Ovary (tissue), 9 donors: ENCODE data around the gene PVR. TPM values are rescaled to one million over a fixed set of nuclear protein-coding genes. Genes with fewer than 3 reads are reported as not detected.

Experiments
- DNase-seq, 5 donors: peaks; one replicate each; pipeline ENCODE4 v3.0.0-alpha.2; 2019 to 2020
- H3K27ac ChIP-seq, 2 donors: fragments of 200-600 bp; one replicate each; pipeline versions ENCODE4 v1.5.1 to v1.8.0; 2019 to 2022
- H3K27me3 ChIP-seq: fragments of 200-600 bp; one replicate; pipeline ENCODE4 v1.8.0; 2022
- H3K36me3 ChIP-seq: fragments of 200-600 bp; sonication (generic); one replicate; pipeline ENCODE4 v1.5.1; 2019
- H3K4me1 ChIP-seq: one replicate; pipeline ENCODE4 v1.8.1; 2013; ENCODE audit warnings: mild to moderate bottlenecking, moderate library complexity; ENCODE audit not compliant: insufficient read depth
- H3K4me3 ChIP-seq: fragments of 200-600 bp; sonication (generic); one replicate; pipeline ENCODE4 v1.5.1; 2017
- H3K9me3 ChIP-seq, 2 donors: fragments of 200-600 bp in 1 of 2; sonication (generic) in 1 of 2; one replicate each; pipeline versions ENCODE4 v1.5.1 to v1.8.1; 2013 to 2019; ENCODE audit warnings: mild to moderate bottlenecking in 1 of 2, moderate library complexity in 1 of 2
- EP300 ChIP-seq: sonication (generic); formaldehyde crosslinking; IDR thresholded peaks from one replicate; pipeline ENCODE4 v1.6.1; 2017; ENCODE audit warnings: antibody characterized with exemption
- POLR2A ChIP-seq: fragments of 450-650 bp; IDR thresholded peaks from one replicate; pipeline ENCODE4 v1.6.1; 2017; ENCODE audit warnings: antibody characterized with exemption, mild to moderate bottlenecking, moderate library complexity
- WGBS, 3 donors: extraction: QIAGEN DNeasy Blood & Tissue Kit in 1 of 3; methylation state at CpG; one replicate each; pipeline versions ENCODE4 v1.1.5 to v1.1.7; 2013 to 2017; 5-methylcytosine and 5-hydroxymethylcytosine counted together
- intact Hi-C, 4 donors: fragments of 100-400 bp; cut with DNase I; formaldehyde crosslinking; loops; one replicate each; pipeline versions ENCODE4 v1.11.0 to v1.15.1; 2022 to 2023
- polyA plus RNA-seq, 2 donors: library from polyadenylated mRNA; stranded (reverse); fragments of 200-250 nt in 1 of 2; fragments of 350-450 nt in 1 of 2; fragmentation: Illumina TruSeq in 1 of 2; extraction: RNeasy Lipid Tissue Mini Kit (QIAGEN cat#74804) in 1 of 2; gene quantifications; one replicate each; pipeline ENCODE4 v1.2.3, GENCODE V29; 2013 to 2014
- total RNA-seq, 7 donors: library from RNA; depleted of rRNA in 2 of 7; stranded (reverse); fragments of >200 nt in 2 of 7; fragmentation: NEBNext Ultra II Directional in 3 of 7; extraction: Animal tissue kit (Norgen Biotek cat#: 25700) in 3 of 7; gene quantifications; one replicate each; pipeline versions ENCODE4 v1.1.0 to v1.2.4, GENCODE V29; 2016 to 2023
- TF ChIP-seq, protein P1 (sequence below), 3 donors: fragments of 450-650 bp in 2 of 3; fragments of 200-600 bp in 1 of 3; IDR thresholded peaks; one replicate each; pipeline versions ENCODE4 v1.5.1 to v1.8.0; 2016 to 2022; ENCODE audit warnings: antibody characterized with exemption in 3 of 3, mild to moderate bottlenecking in 1 of 3
- donor health status: DM: no; HTN: no; CAD: no; lungs with moderate emphysema.
- donor health status: DM: no; HTN: no; CAD: no.
- donor health status: Bipolar disorder and iron deficiency.
- donor health status: DM: yes; HTN: yes; CAD: no.
- donor health status: DM: no; HTN: no; CAD: no.
- donor health status: DM: yes; HTN: yes; CAD: no.

Gene PVR
- total and polyA plus RNA-seq, 9 donors, result 14.0 to 33.9 (median 22.5) TPM

DNA sequence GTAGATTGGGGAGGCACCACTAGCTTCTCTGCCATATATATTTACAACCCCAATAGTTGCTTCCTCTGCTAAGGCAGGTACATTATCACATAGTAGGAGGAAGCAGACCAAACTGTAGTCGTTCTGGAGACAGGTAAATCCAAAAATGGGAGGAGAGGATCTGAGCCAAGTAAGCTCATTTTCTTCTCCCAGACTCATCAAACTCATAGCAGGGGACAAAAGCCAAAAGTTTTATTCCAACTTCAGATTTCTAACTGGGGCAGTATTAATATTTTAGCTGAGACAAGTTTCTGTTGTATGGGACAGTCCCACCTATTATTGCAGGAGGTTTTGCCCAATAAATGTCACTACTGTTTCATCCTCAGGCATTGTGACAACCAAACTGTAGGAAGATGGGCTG, 38.2 kb upstream of the PVR start:
- H3K4me1 ChIP-seq, result peaks cover 4% of the 10 kb centered on the region
- no peaks in the 10 kb centered on the region for H3K9me3 ChIP-seq
- no peak for DNase-seq
- H3K36me3 ChIP-seq, result no peaks in the 10 kb centered on the region
- H3K27me3 ChIP-seq, result no peaks in the 10 kb centered on the region
- no peak overlapping the region for H3K4me3 ChIP-seq
- intact Hi-C loops, result no loop called here
- H3K27ac ChIP-seq, result no peak overlapping the region
- 36 to 72% (median 43%) methylated on average over 1 of the region's 1 CpG for whole genome bisulfite sequencing, 3 donors
- TF ChIP-seq, protein P1, sequence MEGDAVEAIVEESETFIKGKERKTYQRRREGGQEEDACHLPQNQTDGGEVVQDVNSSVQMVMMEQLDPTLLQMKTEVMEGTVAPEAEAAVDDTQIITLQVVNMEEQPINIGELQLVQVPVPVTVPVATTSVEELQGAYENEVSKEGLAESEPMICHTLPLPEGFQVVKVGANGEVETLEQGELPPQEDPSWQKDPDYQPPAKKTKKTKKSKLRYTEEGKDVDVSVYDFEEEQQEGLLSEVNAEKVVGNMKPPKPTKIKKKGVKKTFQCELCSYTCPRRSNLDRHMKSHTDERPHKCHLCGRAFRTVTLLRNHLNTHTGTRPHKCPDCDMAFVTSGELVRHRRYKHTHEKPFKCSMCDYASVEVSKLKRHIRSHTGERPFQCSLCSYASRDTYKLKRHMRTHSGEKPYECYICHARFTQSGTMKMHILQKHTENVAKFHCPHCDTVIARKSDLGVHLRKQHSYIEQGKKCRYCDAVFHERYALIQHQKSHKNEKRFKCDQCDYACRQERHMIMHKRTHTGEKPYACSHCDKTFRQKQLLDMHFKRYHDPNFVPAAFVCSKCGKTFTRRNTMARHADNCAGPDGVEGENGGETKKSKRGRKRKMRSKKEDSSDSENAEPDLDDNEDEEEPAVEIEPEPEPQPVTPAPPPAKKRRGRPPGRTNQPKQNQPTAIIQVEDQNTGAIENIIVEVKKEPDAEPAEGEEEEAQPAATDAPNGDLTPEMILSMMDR (IDR thresholded peaks at IDR 0.05), result no peak
- TF ChIP-seq POLR2A (no peak), EP300 (no peak)

DNA sequence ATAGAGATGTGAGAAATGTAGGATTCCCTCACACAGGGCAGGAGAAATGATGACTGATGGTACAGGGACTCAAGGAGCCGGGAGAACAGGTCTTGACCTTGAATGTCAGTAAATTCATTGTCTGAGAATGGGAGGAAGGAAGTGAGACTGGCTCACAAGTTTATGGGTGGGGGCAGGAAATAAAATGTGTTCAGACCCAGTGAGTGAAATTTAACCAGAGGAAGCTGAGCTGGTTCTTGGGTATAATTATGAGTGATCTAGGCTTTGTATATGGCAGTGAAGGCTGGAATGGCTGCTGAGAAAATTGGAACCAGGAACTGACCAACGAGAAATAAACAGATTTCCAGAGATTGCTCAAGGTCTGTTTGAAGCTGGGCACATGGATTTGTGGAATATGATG, 36.7 kb upstream of the PVR start:
- Histone ChIP-seq H3K9me3 (no peaks in the 10 kb centered on the region), H3K27ac (no peak overlapping the region), H3K27me3 (no peaks in the 10 kb centered on the region), H3K36me3 (no peaks in the 10 kb centered on the region), H3K4me1 (peaks cover 4% of the 10 kb centered on the region), H3K4me3 (no peak overlapping the region)
- 29 to 47% (median 40%) methylated on average over 2 of the region's 2 CpGs for WGBS, 3 donors
- intact Hi-C loops, result no loop called here
- no peak for DNase-seq
- TF ChIP-seq EP300 (no peak), POLR2A (no peak)
- TF ChIP-seq, protein P1 (IDR thresholded peaks at IDR 0.05), result no peak

GRCh38 chr19:44607917-44608316, 35.8 kb upstream of the PVR start:
- 75 to 89% (median 79%) methylated on average over 3 of the region's 3 CpGs for WGBS, 3 donors
- H3K36me3 ChIP-seq, result no peaks in the 10 kb centered on the region
- intact Hi-C loops, result no loop called here
- TF ChIP-seq, protein P1 (IDR thresholded peaks at IDR 0.05), result no peak
- TF ChIP-seq EP300 (no peak), POLR2A (no peak)
- no peaks in the 10 kb centered on the region for H3K9me3 ChIP-seq
- H3K4me1 ChIP-seq, result peaks cover 4% of the 10 kb centered on the region
- no peak overlapping the region for H3K4me3 ChIP-seq
- no peaks in the 10 kb centered on the region for H3K27me3 ChIP-seq
- H3K27ac ChIP-seq, result no peak overlapping the region
- DNase-seq, result no peak

GRCh38 chr19:44608391-44608821, 35.3 kb upstream of the PVR start:
- Histone ChIP-seq H3K4me1 (peaks cover 3% of the 10 kb centered on the region), H3K4me3 (no peak overlapping the region), H3K27me3 (no peaks in the 10 kb centered on the region), H3K9me3 (no peaks in the 10 kb centered on the region), H3K27ac (no peak overlapping the region), H3K36me3 (no peaks in the 10 kb centered on the region)
- intact Hi-C loops, result no loop called here
- WGBS, 3 donors, result 61 to 66% (median 65%) methylated on average over 7 of the region's 7 CpGs
- DNase-seq, result no peak
- TF ChIP-seq EP300, result no peak
- TF ChIP-seq, protein P1 (IDR thresholded peaks at IDR 0.05), result no peak
- TF ChIP-seq POLR2A, result no peak
